Astrocyte of the spinal cord (primary cell): ENCODE results near the gene GNAO1.

ENCODE experiments used
- DNase-seq: peaks from one replicate; pipeline ENCODE4 v3.0.0; 2011; ENCODE audit warnings: low read depth, low spot score
- H3K4me3 ChIP-seq: 2 replicates; pipeline ENCODE4 v1.5.1; 2011; ENCODE audit warnings: low read depth, mild to moderate bottlenecking, low read length, moderate library complexity
- CTCF ChIP-seq: IDR thresholded peaks from 2 replicates; pipeline ENCODE4 v1.5.1; 2012; ENCODE audit warnings: low read depth, mild to moderate bottlenecking, low read length, inconsistent platforms
- in situ Hi-C: cut with HindIII; loops from 2 replicates; pipeline ENCODE4 v1.10.0; 2017; ENCODE audit warnings: low sequenced_read_pairs

Gene GNAO1

GRCh38 chr16:56286809-56287208 lies 95.5 kb downstream of the GNAO1 start:
- no peak overlapping the region for H3K4me3 ChIP-seq
- in situ Hi-C loops = no loop called here
- DNase-seq = no peak
- no peak for TF ChIP-seq CTCF

GRCh38 chr16:56288019-56288418 lies 96.7 kb downstream of the GNAO1 start:
- in situ Hi-C loops = no loop called here
- DNase-seq = no peak
- H3K4me3 ChIP-seq = no peak overlapping the region
- no peak for TF ChIP-seq CTCF

- DNase-seq = no peak
- TF ChIP-seq CTCF = no peak
- in situ Hi-C loops = no loop called here
- H3K4me3 ChIP-seq = no peak overlapping the region
Observed at GRCh38 chr16:56289416-56289815, 98.1 kb downstream of the GNAO1 start.

DNA sequence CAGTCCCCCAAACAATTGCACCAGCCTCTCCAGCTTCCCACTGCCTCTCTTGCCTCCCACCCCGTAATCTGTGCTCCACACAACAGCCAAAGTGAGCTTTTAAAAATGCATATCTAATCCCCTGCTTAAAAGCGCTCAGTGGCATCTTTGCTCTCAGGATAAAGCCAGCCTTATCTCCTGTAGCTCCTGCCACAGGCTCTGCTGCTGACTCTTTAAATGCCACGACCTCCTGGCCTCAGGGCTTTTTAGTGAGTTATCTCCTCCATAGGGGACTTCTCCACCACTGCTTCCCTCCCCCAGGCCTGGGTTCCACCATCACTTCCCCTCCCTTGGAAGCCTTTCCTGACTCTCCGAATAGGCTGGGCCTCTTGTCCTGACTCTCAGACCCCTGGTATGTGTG lies 98.6 kb downstream of the GNAO1 start:
- in situ Hi-C loops = no loop called here
- H3K4me3 ChIP-seq = no peak overlapping the region
- no peak for TF ChIP-seq CTCF
- DNase-seq = no peak

- DNase-seq = no peak
- in situ Hi-C loops = no loop called here
- H3K4me3 ChIP-seq = no peak overlapping the region
- TF ChIP-seq CTCF = no peak
Observed at GRCh38 chr16:56294014-56294413, 102.7 kb downstream of the GNAO1 start.

DNA sequence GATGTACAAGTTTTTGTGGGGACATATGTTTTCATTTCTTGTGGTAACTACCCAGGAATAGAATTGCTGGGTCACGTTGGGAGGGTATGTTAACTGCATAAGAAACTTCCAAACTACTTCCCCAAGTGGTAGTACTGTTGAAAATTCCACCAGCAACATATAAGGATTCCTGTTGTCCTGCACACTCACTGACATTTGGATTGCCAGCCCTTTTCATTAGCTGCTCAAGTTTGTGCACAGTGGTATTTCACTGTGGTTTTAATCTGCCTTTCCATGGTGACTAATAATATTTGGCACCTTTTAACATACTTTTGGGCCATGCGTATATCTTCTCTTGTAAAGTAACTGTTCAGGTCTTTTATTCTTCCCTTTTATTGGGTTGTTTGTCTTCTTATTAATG lies 103.3 kb downstream of the GNAO1 start:
- no peak overlapping the region for H3K4me3 ChIP-seq
- in situ Hi-C loops = no loop called here
- DNase-seq = peak; percentile 88
- TF ChIP-seq CTCF = no peak

- H3K4me3 ChIP-seq = no peak overlapping the region
- in situ Hi-C loops = no loop called here
- no peak for TF ChIP-seq CTCF
- DNase-seq = no peak
Observed at GRCh38 chr16:56295059-56295665, 103.9 kb downstream of the GNAO1 start.
